RWPE2 (cell line): ENCODE data around the gene TCF7.

Experiments
- ATAC-seq: fragments of 200-7000 bp; cut with Tn5 transposase; 3 replicates; pipeline ENCODE4 v1.9.1; 2021; ENCODE audit warnings: low read depth
- DNase-seq: peaks from one replicate; pipeline ENCODE4 v3.0.0-alpha.2; 2020; ENCODE audit warnings: low spot score
- H3K27ac ChIP-seq: fragments of 450-650 bp; 2 replicates; pipeline ENCODE4 v1.5.1; 2017; ENCODE audit warnings: mild to moderate bottlenecking; ENCODE audit not compliant: poor library complexity, severe bottlenecking
- H3K27me3 ChIP-seq: fragments of 250-450 bp; sonication (Bioruptor Pico); 2 replicates; pipeline ENCODE4 v1.5.1; 2021; ENCODE audit warnings: mild to moderate bottlenecking, moderate library complexity; ENCODE audit not compliant: insufficient read depth, poor library complexity, severe bottlenecking
- H3K36me3 ChIP-seq: fragments of 250-450 bp; sonication (Bioruptor Pico); 2 replicates; pipeline ENCODE4 v1.5.1; 2020; ENCODE audit warnings: low read depth, mild to moderate bottlenecking, moderate library complexity
- H3K4me1 ChIP-seq: fragments of 250-450 bp; sonication (Bioruptor Pico); 2 replicates; pipeline ENCODE4 v1.5.1; 2021; ENCODE audit warnings: mild to moderate bottlenecking, moderate library complexity; ENCODE audit not compliant: insufficient read depth, poor library complexity, severe bottlenecking
- H3K4me3 ChIP-seq: fragments of 250-450 bp; sonication (Bioruptor Pico); 2 replicates; pipeline ENCODE4 v1.5.1; 2021; ENCODE audit warnings: mild to moderate bottlenecking, moderate library complexity; ENCODE audit not compliant: severe bottlenecking
- H3K9me3 ChIP-seq: fragments of 250-450 bp; sonication (Bioruptor Pico); 2 replicates; pipeline ENCODE4 v1.5.1; 2021; ENCODE audit warnings: mild to moderate bottlenecking, moderate library complexity; ENCODE audit not compliant: severe bottlenecking
- CTCF ChIP-seq: fragments of 450-650 bp; IDR thresholded peaks from one replicate; pipeline ENCODE4 v1.5.1; 2017; ENCODE audit warnings: mild to moderate bottlenecking, moderate library complexity; ENCODE audit not compliant: poor library complexity, severe bottlenecking

TCF7 gene

GRCh38 chr5:134195666-134196065, 81.2 kb downstream of the TCF7 start:
- TF ChIP-seq CTCF, result no peak
- peaks cover 70% of the 10 kb centered on the region for H3K36me3 ChIP-seq

More at GRCh38 chr5:134195666-134196065, 81.2 kb downstream of the TCF7 start:
- DNase-seq (no peak), ATAC-seq (no peak)
- no peak overlapping the region for H3K27ac ChIP-seq
- H3K4me1 ChIP-seq, result no peaks in the 10 kb centered on the region
- no peaks in the 10 kb centered on the region for H3K27me3 ChIP-seq
- H3K9me3 ChIP-seq, result no peaks in the 10 kb centered on the region
- H3K4me3 ChIP-seq, result no peak overlapping the region
